K562 (cell line): ENCODE measurements around the gene POLR3K. TPM values are rescaled to one million over a fixed set of nuclear protein-coding genes. Genes with fewer than 3 reads are reported as not detected.

ENCODE experiments used
- AFF1 ChIP-seq, 2 experiments: fragments of 450-650 bp; IDR thresholded peaks; 2 replicates each; pipeline ENCODE4 v1.6.1; 2018; ENCODE audit warnings: mild to moderate bottlenecking in 2 of 2, low read depth in 1 of 2; ENCODE audit not compliant: partially characterized antibody in 2 of 2
- CXXC5 ChIP-seq: fragments of 250-450 bp; sonication (Bioruptor Pico); IDR thresholded peaks from 2 replicates; pipeline ENCODE4 v1.8.0; 2022; ENCODE audit warnings: inconsistent platforms, mild to moderate bottlenecking, moderate library complexity
- ETS1 ChIP-seq: conservative IDR thresholded peaks from 2 replicates; pipeline ENCODE4 v1.6.1; 2011; ENCODE audit warnings: low read depth, mild to moderate bottlenecking, low read length; ENCODE audit not compliant: control insufficient read depth
- HMGXB4 ChIP-seq: sonication (generic); formaldehyde crosslinking; IDR thresholded peaks from 2 replicates; pipeline ENCODE4 v1.8.1; 2023; ENCODE audit warnings: mild to moderate bottlenecking, missing genetic modification reagents
- NCOA2 ChIP-seq, 2 experiments: fragments of 450-650 bp; IDR thresholded peaks; 2 replicates each; pipeline ENCODE4 v1.6.1; 2018; ENCODE audit warnings: mild to moderate bottlenecking in 2 of 2, moderate library complexity in 1 of 2; ENCODE audit not compliant: partially characterized antibody in 2 of 2
- NUFIP1 ChIP-seq: fragments of 450-650 bp; IDR thresholded peaks from 2 replicates; pipeline ENCODE4 v1.6.1; 2018; ENCODE audit not compliant: partially characterized antibody
- POLR2A ChIP-seq: fragments of 450-650 bp; conservative IDR thresholded peaks from 2 replicates; pipeline ENCODE4 v1.6.1; 2016
- SAP30 ChIP-seq: fragments of 200-600 bp; sonication (generic); IDR thresholded peaks from 2 replicates; pipeline ENCODE4 v1.6.1; 2012; ENCODE audit warnings: borderline replicate concordance, low read depth, mild to moderate bottlenecking, moderate library complexity, low read length, control low read depth, inconsistent platforms; ENCODE audit not compliant: insufficient read depth, poor library complexity, severe bottlenecking
- SMC3 ChIP-seq: conservative IDR thresholded peaks from 2 replicates; pipeline ENCODE4 v1.6.1; 2011; ENCODE audit warnings: low read depth, low read length, improper control_type of control experiment; ENCODE audit not compliant: insufficient read depth
- SP1 ChIP-seq: sonication (generic); formaldehyde crosslinking; IDR thresholded peaks from 2 replicates; pipeline ENCODE4 v1.8.1; 2022; ENCODE audit warnings: mild to moderate bottlenecking, missing genetic modification reagents
- TFAP4 ChIP-seq: sonication (generic); formaldehyde crosslinking; IDR thresholded peaks from 2 replicates; pipeline ENCODE4 v1.8.0; 2022; ENCODE audit warnings: missing genetic modification reagents, mild to moderate bottlenecking, moderate library complexity, borderline replicate concordance
- TGIF2 ChIP-seq: sonication (generic); formaldehyde crosslinking; IDR thresholded peaks from 2 replicates; pipeline ENCODE4 v1.8.1; 2022; ENCODE audit warnings: mild to moderate bottlenecking, missing genetic modification reagents, moderate library complexity
- THAP7 ChIP-seq: fragments of 250-450 bp; sonication (Bioruptor Pico); IDR thresholded peaks from 2 replicates; pipeline ENCODE4 v1.5.0; 2021
- ZNF280A ChIP-seq: fragments of 450-650 bp; IDR thresholded peaks from 2 replicates; pipeline ENCODE4 v1.6.1; 2018; ENCODE audit warnings: mild to moderate bottlenecking, low read depth; ENCODE audit not compliant: partially characterized antibody
- ZNF280B ChIP-seq: fragments of 250-450 bp; sonication (Bioruptor Pico); IDR thresholded peaks from 2 replicates; pipeline ENCODE4 v1.5.1; 2021; ENCODE audit warnings: mild to moderate bottlenecking
- polyA plus RNA-seq, 8 experiments: library from polyadenylated mRNA; depleted of rRNA in 4 of 8; stranded (reverse) in 5 of 8; unstranded in 3 of 8; fragments of >200 nt; fragmentation: Nextera tagmentation in 2 of 8; fragmentation: Illumina TruSeq in 1 of 8; extraction: Ambion mirVana in 2 of 8; extraction: Trizol in 1 of 8; gene quantifications; 2 replicates each; pipeline versions ENCODE4 v1.2.1 to v1.2.3, GENCODE V29; 2011 to 2014; ENCODE audit warnings: inconsistent platforms in 1 of 8, missing spikeins in 1 of 8
- total RNA-seq, 7 experiments: library from RNA; depleted of rRNA in 6 of 7; stranded (reverse); fragments of >200 nt in 6 of 7; fragmentation: Illumina TruSeq in 2 of 7; extraction: Trizol in 2 of 7; gene quantifications; 2 replicates each; pipeline versions ENCODE4 v1.2.1 to v1.2.3, GENCODE V29; 2011 to 2021; ENCODE audit warnings: low replicate concordance in 1 of 7

The POLR3K gene
- total and polyA plus RNA-seq, 9 of the 15 experiments (the other 6 are each of a cell fraction or from before 2014, with no cell fraction given), result 42.1 to 315 (median 86.7) TPM

GRCh38 chr16:96935-97381 lies 43.5 kb upstream of the POLR3K start (continued):
- TF ChIP-seq HMGXB4 (CRISPR knock-in tag) (no peak), AFF1 (IDR thresholded peaks at IDR 0.05; ENCODE audit: low read depth in 1 of 2, partially characterized antibody in 2 of 2) (no peak), CXXC5 (CRISPR knock-in tag) (peak; percentile 72), NUFIP1 (no peak), ETS1 (peak; percentile 53; the same call in 1 of the 2 replicates), NCOA2 (IDR thresholded peaks at IDR 0.05; ENCODE audit: partially characterized antibody in 2 of 2) (no peak), POLR2A (0 out of 2 replicates have a peak, but pooled peaks have one; percentile 28), SMC3 (peak; percentile 97), THAP7 (CRISPR knock-in tag) (no peak), ZNF280B (CRISPR knock-in tag) (no peak), SP1 (peak; percentile 97), ZNF280A (no peak), TFAP4 (peak; percentile 99), SAP30 (no peak), TGIF2 (CRISPR knock-in tag) (no peak)
